Bone marrow (tissue), 2 donors: ENCODE data around the gene RHOXF2.

Experiments used
- DNase-seq, 2 donors: peaks; one replicate each; lab custom pipeline; 2025; lab: John Stamatoyannopoulos, UW

The RHOXF2 gene

GRCh38 chrX:120200851-120201250 is 42.4 kb downstream of the RHOXF2 start:
- no peak for DNase-seq

GRCh38 chrX:120205816-120206753 is 47.7 kb downstream of the RHOXF2 start:
- no peak for DNase-seq

GRCh38 chrX:120207009-120207605 is 48.7 kb downstream of the RHOXF2 start:
- no peak for DNase-seq

- peak in 1 of 2 donors; percentile 47 for DNase-seq
Measured at GRCh38 chrX:120213438-120214265, 55.2 kb downstream of the RHOXF2 start.
